ENCODE results near the gene C11orf86. TPM values are rescaled to one million over a fixed set of nuclear protein-coding genes. Genes with fewer than 3 reads are reported as not detected.
"Not testable (repeated sequence)": the region's sequence is repeated elsewhere in the genome, so short reads cannot be mapped to it uniquely, and the experiment has no call there.

The C11orf86 gene
- polyA plus RNA-seq = under 1 TPM; 0.08 to 0.55 (median 0.45) TPM

GRCh38 chr11:66974724-66975404 is at the start of gene C11orf86:
Gene C11orf86, plus strand, starts transcription at chr11:66975304. Its CDS starts 59 bp downstream, at chr11:66975363.
- WGBS, 3 donors = 86% methylated on average over 10 of the region's 10 CpGs
- no peak within 1 kb of the TSS for H3K27ac ChIP-seq (ENCODE audit: low read depth, low read length)

- 54 to 70% (median 63%) methylated on average over 4 of the region's 4 CpGs for WGBS, 3 donors
- no peak overlapping the region for H3K27ac ChIP-seq (ENCODE audit: low read depth, low read length)
These were observed 45.4 kb upstream of the C11orf86 start for GRCh38 chr11:66929753-66930152.

GRCh38 chr11:66932543-66932942 is 42.6 kb upstream of the C11orf86 start:
- WGBS, 3 donors = 55 to 92% (median 82%) methylated on average over 3 of the region's 3 CpGs
- H3K27ac ChIP-seq (ENCODE audit: low read depth, low read length) = no peak overlapping the region

- WGBS, 3 donors = 84 to 98% (median 87%) methylated on average over 3 of the region's 3 CpGs
- H3K27ac ChIP-seq (ENCODE audit: low read depth, low read length) = no peak overlapping the region
These were observed 41.6 kb upstream of the C11orf86 start for GRCh38 chr11:66933531-66933930.

- no peak overlapping the region for H3K27ac ChIP-seq (ENCODE audit: low read depth, low read length)
- WGBS, 3 donors = 57 to 75% (median 59%) methylated on average over 9 of the region's 9 CpGs
These were observed 39.9 kb upstream of the C11orf86 start for GRCh38 chr11:66934950-66935779.

- 66 to 76% (median 72%) methylated on average over 2 of the region's 2 CpGs for WGBS, 3 donors
- no peak overlapping the region for H3K27ac ChIP-seq (ENCODE audit: low read depth, low read length)
These were observed 38.8 kb upstream of the C11orf86 start for GRCh38 chr11:66936311-66936711.

GRCh38 chr11:66937193-66937733 is 37.8 kb upstream of the C11orf86 start:
- no peak overlapping the region for H3K27ac ChIP-seq (ENCODE audit: low read depth, low read length)
- WGBS, 3 donors = 88 to 98% (median 95%) methylated on average over 1 of the region's 1 CpG

- H3K27ac ChIP-seq (ENCODE audit: low read depth, low read length) = no peak overlapping the region
- WGBS, 3 donors = 90 to 92% (median 91%) methylated on average over 5 of the region's 5 CpGs
These were observed 36.4 kb upstream of the C11orf86 start for GRCh38 chr11:66938582-66939135.

GRCh38 chr11:66950112-66950535 is 25.0 kb upstream of the C11orf86 start:
- H3K27ac ChIP-seq (ENCODE audit: low read depth, low read length) = no peak overlapping the region

GRCh38 chr11:66951135-66951534 is 24.0 kb upstream of the C11orf86 start:
- no peak overlapping the region for H3K27ac ChIP-seq (ENCODE audit: low read depth, low read length)
- 89 to 94% (median 92%) methylated on average over 10 of the region's 10 CpGs for WGBS, 3 donors

More at GRCh38 chr11:66950112-66950535, 25.0 kb upstream of the C11orf86 start:
- WGBS, 3 donors = 54 to 68% (median 63%) methylated on average over 8 of the region's 8 CpGs

GRCh38 chr11:66951927-66952337 is 23.2 kb upstream of the C11orf86 start:
- H3K27ac ChIP-seq (ENCODE audit: low read depth, low read length) = no peak overlapping the region
- 23 to 67% (median 56%) methylated on average over 7 of the region's 7 CpGs for WGBS, 3 donors

GRCh38 chr11:66953081-66953833 is 21.8 kb upstream of the C11orf86 start:
- no peak overlapping the region for H3K27ac ChIP-seq (ENCODE audit: low read depth, low read length)
- WGBS, 3 donors = 77 to 83% (median 78%) methylated on average over 13 of the region's 13 CpGs

GRCh38 chr11:66956689-66957290 is 18.3 kb upstream of the C11orf86 start:
- H3K27ac ChIP-seq (ENCODE audit: low read depth, low read length) = no peak overlapping the region
- 57 to 76% (median 65%) methylated on average over 7 of the region's 7 CpGs for WGBS, 3 donors

- WGBS, 3 donors = 0 to 3% (median 1%) methylated on average over 15 to 39 of the region's 40 CpGs
- no peak overlapping the region for H3K27ac ChIP-seq (ENCODE audit: low read depth, low read length)
These were observed 17.2 kb upstream of the C11orf86 start for GRCh38 chr11:66957971-66958231.

GRCh38 chr11:66958232-66958955 is 16.7 kb upstream of the C11orf86 start, which contains the start of gene PC:
Gene PC, minus strand, starts transcription at chr11:66958383. Its CDS starts 86,224 bp downstream, at chr11:66872159.
- no peak within 1 kb of the TSS for H3K27ac ChIP-seq (ENCODE audit: low read depth, low read length)
- WGBS, 3 donors = 0% methylated on average over 64 to 74 of the region's 74 CpGs

- H3K27ac ChIP-seq (ENCODE audit: low read depth, low read length) = no peak overlapping the region
- 24 to 34% (median 33%) methylated on average over 10 of the region's 10 CpGs for WGBS, 3 donors
These were observed 16.2 kb upstream of the C11orf86 start for GRCh38 chr11:66958956-66959274.

GRCh38 chr11:66961691-66962213 is 13.4 kb upstream of the C11orf86 start:
- not testable (repeated sequence) for H3K27ac ChIP-seq (ENCODE audit: low read depth, low read length)
- WGBS, 3 donors = 81 to 90% (median 82%) methylated on average over 5 of the region's 5 CpGs

All from adipose tissue (tissue), 3 donors.